Right atrium auricular region (tissue), 2 donors: Measurements from ENCODE around the gene CELF6. TPM values are rescaled to one million over a fixed set of nuclear protein-coding genes. Genes with fewer than 3 reads are reported as not detected.

ENCODE experiments used
- DNase-seq: peaks from one replicate; pipeline ENCODE4 v3.0.0-alpha.2; 2019; ENCODE audit warnings: low spot score
- H3K27ac ChIP-seq, 2 donors: fragments of 200-600 bp; sonication (generic); 1 replicate in 1 of 2; 2 replicates in 1 of 2; pipeline ENCODE4 v1.5.1; 2016 to 2019
- H3K27me3 ChIP-seq, 2 donors: fragments of 200-600 bp; sonication (generic); one replicate each; pipeline versions ENCODE4 v1.5.1 to v1.6.0; 2017 to 2019
- H3K36me3 ChIP-seq: fragments of 200-600 bp; sonication (generic); one replicate; pipeline ENCODE4 v1.5.1; 2016
- H3K4me1 ChIP-seq, 2 donors: fragments of 200-600 bp; sonication (generic); one replicate each; pipeline versions ENCODE4 v1.5.1 to v1.6.0; 2017 to 2019
- H3K4me3 ChIP-seq, 2 donors: fragments of 200-600 bp; sonication (generic); 1 replicate in 1 of 2; 2 replicates in 1 of 2; pipeline ENCODE4 v1.5.1; 2017 to 2019; ENCODE audit warnings: mild to moderate bottlenecking in 1 of 2, moderate library complexity in 1 of 2
- H3K9me3 ChIP-seq, 2 donors: fragments of 200-600 bp; sonication (generic); one replicate each; pipeline ENCODE4 v1.5.1; 2019
- total RNA-seq, 2 donors: library from RNA; depleted of rRNA; stranded (reverse); fragments of >200 nt; gene quantifications; one replicate each; pipeline ENCODE4 v1.1.0, GENCODE V29; 2016
- TF ChIP-seq, protein P1 (sequence below), 2 donors: fragments of 200-600 bp; sonication (generic); IDR thresholded peaks; one replicate each; pipeline ENCODE4 v1.5.1; 2019; ENCODE audit warnings: antibody characterized with exemption in 2 of 2

Gene CELF6
- total RNA-seq, 2 donors from 2014 or later: 0.28 to 0.74 TPM

DNA sequence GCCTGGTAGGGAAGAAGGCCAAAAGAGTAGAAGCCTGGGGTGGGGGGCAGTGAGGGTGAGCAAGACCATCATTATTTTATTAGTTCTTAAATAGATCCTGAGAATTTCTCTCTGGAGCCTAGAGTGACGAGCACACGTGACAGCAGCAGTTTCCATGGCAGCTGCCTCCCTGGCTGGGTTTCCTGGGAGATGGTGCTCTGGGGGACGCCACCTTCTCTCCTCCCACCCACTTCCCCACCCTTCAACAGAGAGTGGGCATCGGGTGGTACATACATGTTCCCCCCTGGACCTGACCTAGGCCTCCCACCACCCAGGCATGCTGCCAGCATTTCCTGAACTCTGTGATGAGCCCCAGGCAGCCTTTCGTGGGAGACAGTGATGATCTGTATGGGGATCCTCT, 12.9 kb downstream of the CELF6 start:
- Histone ChIP-seq H3K4me3 (no peak overlapping the region), H3K27ac (no peak overlapping the region), H3K4me1 (no peaks in the 10 kb centered on the region), H3K27me3 (no peaks in the 10 kb centered on the region), H3K9me3 (no peaks in the 10 kb centered on the region), H3K36me3 (no peaks in the 10 kb centered on the region)
- TF ChIP-seq, protein P1, sequence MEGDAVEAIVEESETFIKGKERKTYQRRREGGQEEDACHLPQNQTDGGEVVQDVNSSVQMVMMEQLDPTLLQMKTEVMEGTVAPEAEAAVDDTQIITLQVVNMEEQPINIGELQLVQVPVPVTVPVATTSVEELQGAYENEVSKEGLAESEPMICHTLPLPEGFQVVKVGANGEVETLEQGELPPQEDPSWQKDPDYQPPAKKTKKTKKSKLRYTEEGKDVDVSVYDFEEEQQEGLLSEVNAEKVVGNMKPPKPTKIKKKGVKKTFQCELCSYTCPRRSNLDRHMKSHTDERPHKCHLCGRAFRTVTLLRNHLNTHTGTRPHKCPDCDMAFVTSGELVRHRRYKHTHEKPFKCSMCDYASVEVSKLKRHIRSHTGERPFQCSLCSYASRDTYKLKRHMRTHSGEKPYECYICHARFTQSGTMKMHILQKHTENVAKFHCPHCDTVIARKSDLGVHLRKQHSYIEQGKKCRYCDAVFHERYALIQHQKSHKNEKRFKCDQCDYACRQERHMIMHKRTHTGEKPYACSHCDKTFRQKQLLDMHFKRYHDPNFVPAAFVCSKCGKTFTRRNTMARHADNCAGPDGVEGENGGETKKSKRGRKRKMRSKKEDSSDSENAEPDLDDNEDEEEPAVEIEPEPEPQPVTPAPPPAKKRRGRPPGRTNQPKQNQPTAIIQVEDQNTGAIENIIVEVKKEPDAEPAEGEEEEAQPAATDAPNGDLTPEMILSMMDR (IDR thresholded peaks at IDR 0.05): no peak
- no peak for DNase-seq

DNA sequence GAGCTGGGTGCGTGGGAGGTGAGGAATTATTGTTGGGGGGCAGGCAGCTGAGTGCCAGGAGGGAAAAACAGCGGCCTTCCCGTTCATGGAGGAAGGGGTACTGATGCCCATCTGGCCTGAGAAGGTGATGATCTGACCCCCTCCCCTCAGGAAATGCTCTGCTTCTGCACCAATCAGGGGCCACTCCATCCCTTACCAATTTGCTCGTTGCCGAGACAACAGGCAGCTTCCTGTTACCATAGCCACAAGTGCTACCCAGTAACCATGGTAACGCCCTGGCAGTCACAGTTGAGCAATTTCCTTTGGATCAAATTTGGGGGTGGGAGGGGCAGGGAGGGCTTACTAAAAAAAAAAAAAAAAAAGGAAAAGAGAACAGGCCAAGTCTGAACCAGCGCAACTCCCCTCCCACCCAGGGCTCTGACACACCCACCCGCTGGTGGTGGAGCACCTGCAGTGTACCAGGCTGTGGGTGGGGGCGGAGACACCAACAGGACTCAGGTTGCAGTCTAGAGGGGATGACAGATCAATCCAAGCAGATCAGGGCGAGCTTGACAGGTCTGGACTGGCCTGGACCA, 13.7 kb downstream of the CELF6 start:
- Histone ChIP-seq H3K27ac (no peak overlapping the region), H3K27me3 (no peaks in the 10 kb centered on the region), H3K4me1 (no peaks in the 10 kb centered on the region), H3K36me3 (no peaks in the 10 kb centered on the region), H3K4me3 (no peak overlapping the region), H3K9me3 (no peaks in the 10 kb centered on the region)
- DNase-seq: no peak
- TF ChIP-seq, protein P1 (IDR thresholded peaks at IDR 0.05): no peak

DNA sequence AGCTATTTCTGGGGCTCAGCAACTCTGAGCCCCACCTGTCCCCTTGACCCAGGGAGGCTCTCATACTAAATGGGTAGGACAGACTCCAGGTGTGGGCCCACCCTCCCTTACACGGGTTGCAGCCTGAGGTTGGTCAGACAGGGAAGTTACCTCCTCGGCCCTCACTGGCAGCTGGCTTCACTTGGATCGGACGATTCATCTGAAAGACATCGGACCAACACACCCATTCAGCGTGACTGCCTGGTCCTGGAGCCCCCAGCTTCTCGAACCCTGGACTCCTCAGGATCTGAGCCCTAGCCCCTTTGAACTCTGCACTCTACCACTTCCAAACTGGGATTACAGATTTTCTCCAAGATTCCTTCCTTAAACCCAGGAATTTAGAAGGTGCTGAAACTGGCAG, 15.4 kb downstream of the CELF6 start:
- H3K27me3 ChIP-seq: no peaks in the 10 kb centered on the region
- H3K4me3 ChIP-seq: no peak overlapping the region
- H3K4me1 ChIP-seq: no peaks in the 10 kb centered on the region
- no peaks in the 10 kb centered on the region for H3K9me3 ChIP-seq
- DNase-seq: no peak
- no peaks in the 10 kb centered on the region for H3K36me3 ChIP-seq
- TF ChIP-seq, protein P1 (IDR thresholded peaks at IDR 0.05): no peak
- H3K27ac ChIP-seq: no peak overlapping the region

DNA sequence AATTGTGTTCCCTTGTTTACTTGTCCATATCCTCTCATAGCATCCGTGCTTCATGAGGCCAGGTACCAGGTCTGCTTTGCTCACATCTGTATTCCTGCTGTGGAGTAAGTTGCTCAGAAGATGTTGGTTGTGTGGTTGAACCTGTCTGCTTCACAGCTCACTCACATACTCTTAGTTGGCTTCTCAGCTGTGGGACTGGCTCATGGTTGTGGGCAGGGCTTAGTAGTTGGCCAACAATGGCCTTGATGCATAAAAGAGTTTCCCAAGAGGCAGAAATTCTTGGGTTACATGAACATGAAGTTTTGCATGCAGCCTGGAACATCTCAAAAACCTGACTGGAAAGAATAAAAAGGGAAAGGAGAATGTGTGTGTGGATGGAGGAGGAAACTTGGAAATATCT, 17.0 kb downstream of the CELF6 start:
- Histone ChIP-seq H3K4me3 (no peak overlapping the region), H3K27me3 (no peaks in the 10 kb centered on the region), H3K9me3 (no peaks in the 10 kb centered on the region), H3K27ac (no peak overlapping the region), H3K36me3 (no peaks in the 10 kb centered on the region), H3K4me1 (no peaks in the 10 kb centered on the region)
- no peak for DNase-seq
- TF ChIP-seq, protein P1 (IDR thresholded peaks at IDR 0.05): no peak

DNA sequence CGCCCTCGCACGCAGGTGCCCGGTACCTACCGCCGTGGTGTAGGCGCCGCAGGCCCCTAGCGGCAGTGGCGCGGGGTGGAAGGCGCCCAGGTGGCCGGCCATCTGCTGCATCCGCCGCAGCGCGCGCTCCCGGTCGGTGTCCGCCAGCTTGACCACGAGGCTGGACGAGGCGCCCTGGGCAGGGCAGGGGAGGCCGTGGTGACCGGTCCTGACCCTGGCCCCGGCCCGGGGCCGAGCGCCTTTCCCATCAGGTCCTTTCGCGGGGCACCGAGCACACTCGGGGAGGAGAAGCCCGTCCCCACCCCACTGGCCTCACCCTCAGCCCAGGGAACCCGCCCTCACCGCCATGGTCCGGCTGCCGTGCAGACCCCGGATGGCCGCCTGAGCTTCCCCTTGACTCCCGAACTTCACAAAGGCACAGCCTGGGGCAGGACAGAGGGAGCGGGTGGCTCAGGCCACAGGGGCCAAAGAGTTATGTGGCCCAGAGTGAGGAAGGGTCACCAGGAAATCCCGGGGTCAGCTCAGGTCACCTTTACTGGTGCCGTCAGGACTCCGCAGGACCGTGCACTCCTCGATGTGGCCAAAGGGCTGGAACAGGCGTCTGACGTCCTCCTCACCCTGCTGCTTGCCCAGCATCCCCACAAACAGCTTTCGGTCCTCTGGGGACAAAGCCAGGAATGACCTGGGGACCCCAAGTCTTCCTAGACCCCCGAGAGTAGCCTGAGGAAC, 30.2 kb downstream of the CELF6 start:
- TF ChIP-seq, protein P1 (IDR thresholded peaks at IDR 0.05): no peak
- Histone ChIP-seq H3K27ac (no peak overlapping the region), H3K9me3 (no peaks in the 10 kb centered on the region), H3K36me3 (no peaks in the 10 kb centered on the region), H3K4me3 (no peak overlapping the region), H3K27me3 (no peaks in the 10 kb centered on the region), H3K4me1 (no peaks in the 10 kb centered on the region)
- DNase-seq: no peak
